Activated B cell treated with CpG ODN at 0.5 μM for 24 hours (primary cell): Measurements from ENCODE around the gene PTPRO. TPM values are rescaled to one million over a fixed set of nuclear protein-coding genes. Genes with fewer than 3 reads are reported as not detected.

Experiments
- ATAC-seq: fragments of 200-7000 bp; cut with Tn5 transposase; one replicate; pipeline ENCODE4 v1.10.0; 2021; ENCODE audit warnings: low read depth, mild to moderate bottlenecking, moderate library complexity
- CTCF ChIA-PET: fragments of 350-600 bp; sonication (Branson Sonifier 250); formaldehyde crosslinking; loops from one replicate; lab custom pipeline; 2021; ENCODE audit warnings: antibody characterized with exemption; lab: Charles Lee
- POLR2A ChIA-PET: fragments of 350-600 bp; sonication (Branson Sonifier 250); formaldehyde crosslinking; loops from one replicate; lab custom pipeline; 2021; ENCODE audit warnings: antibody characterized with exemption; lab: Charles Lee
- DNase-seq: peaks from one replicate; pipeline ENCODE4 v3.0.0; 2022
- H3K27ac Mint-ChIP-seq: one replicate; pipeline ENCODE4 v1.8.0; 2020; ENCODE audit warnings: mixed read lengths
- H3K27me3 Mint-ChIP-seq: one replicate; pipeline ENCODE4 v1.8.0; 2021; ENCODE audit warnings: mixed read lengths
- H3K36me3 Mint-ChIP-seq: one replicate; pipeline ENCODE4 v1.8.0; 2021; ENCODE audit warnings: low read depth, mixed read lengths
- H3K4me1 Mint-ChIP-seq: one replicate; pipeline ENCODE4 v1.8.0; 2021; ENCODE audit warnings: mixed read lengths
- H3K4me3 Mint-ChIP-seq: one replicate; pipeline ENCODE4 v1.8.0; 2020; ENCODE audit warnings: mild to moderate bottlenecking, mixed read lengths
- H3K9me3 Mint-ChIP-seq: one replicate; pipeline ENCODE4 v1.8.0; 2020; ENCODE audit warnings: mixed read lengths
- intact Hi-C: fragments of 100-400 bp; cut with micrococcal nuclease; formaldehyde crosslinking; loops from one replicate; pipeline ENCODE4 v1.15.1; 2024
- total RNA-seq: library from RNA; stranded (reverse); gene quantifications from 2 replicates; pipeline ENCODE4 v1.2.3, GENCODE V29; 2022
- TF ChIP-seq, protein P1 (sequence below): fragments of 200-600 bp; IDR thresholded peaks from one replicate; pipeline ENCODE4 v1.8.0; 2022; ENCODE audit warnings: antibody characterized with exemption, mild to moderate bottlenecking

The PTPRO gene
- total RNA-seq, 1 donor from 2014 or later = 23.9 TPM

GRCh38 chr12:15515010-15515409 lies 192.7 kb downstream of the PTPRO start:
- Mint-ChIP-seq H3K4me1 (no peaks in the 10 kb centered on the region), H3K9me3 (no peaks in the 10 kb centered on the region), H3K36me3 (no peaks in the 10 kb centered on the region), H3K27me3 (peaks cover 14% of the 10 kb centered on the region), H3K27ac (no peak overlapping the region), H3K4me3 (no peak overlapping the region)
- TF ChIP-seq, protein P1, sequence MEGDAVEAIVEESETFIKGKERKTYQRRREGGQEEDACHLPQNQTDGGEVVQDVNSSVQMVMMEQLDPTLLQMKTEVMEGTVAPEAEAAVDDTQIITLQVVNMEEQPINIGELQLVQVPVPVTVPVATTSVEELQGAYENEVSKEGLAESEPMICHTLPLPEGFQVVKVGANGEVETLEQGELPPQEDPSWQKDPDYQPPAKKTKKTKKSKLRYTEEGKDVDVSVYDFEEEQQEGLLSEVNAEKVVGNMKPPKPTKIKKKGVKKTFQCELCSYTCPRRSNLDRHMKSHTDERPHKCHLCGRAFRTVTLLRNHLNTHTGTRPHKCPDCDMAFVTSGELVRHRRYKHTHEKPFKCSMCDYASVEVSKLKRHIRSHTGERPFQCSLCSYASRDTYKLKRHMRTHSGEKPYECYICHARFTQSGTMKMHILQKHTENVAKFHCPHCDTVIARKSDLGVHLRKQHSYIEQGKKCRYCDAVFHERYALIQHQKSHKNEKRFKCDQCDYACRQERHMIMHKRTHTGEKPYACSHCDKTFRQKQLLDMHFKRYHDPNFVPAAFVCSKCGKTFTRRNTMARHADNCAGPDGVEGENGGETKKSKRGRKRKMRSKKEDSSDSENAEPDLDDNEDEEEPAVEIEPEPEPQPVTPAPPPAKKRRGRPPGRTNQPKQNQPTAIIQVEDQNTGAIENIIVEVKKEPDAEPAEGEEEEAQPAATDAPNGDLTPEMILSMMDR = no peak
- intact Hi-C loops = no loop called here
- CTCF ChIA-PET = interaction anchor here (1.1 kb wide), 1 partner anchor 70 kb away, joined by 3 read pairs; no protein-coding TSS in a partner anchor
- no peak for ATAC-seq
- POLR2A ChIA-PET = no interaction called here
- no peak for DNase-seq

GRCh38 chr12:15520083-15520482 lies 197.8 kb downstream of the PTPRO start:
- POLR2A ChIA-PET = no interaction called here
- Mint-ChIP-seq H3K36me3 (no peaks in the 10 kb centered on the region), H3K4me1 (no peaks in the 10 kb centered on the region), H3K27ac (no peak overlapping the region), H3K27me3 (peaks cover 15% of the 10 kb centered on the region), H3K9me3 (no peaks in the 10 kb centered on the region), H3K4me3 (no peak overlapping the region)
- DNase-seq (no peak), ATAC-seq (no peak)
- intact Hi-C loops = loop anchor here (10.0 kb wide), 3 partner anchors 525 to 885 kb away; partner anchors contain the start of gene ART4
- TF ChIP-seq, protein P1 = no peak
- CTCF ChIA-PET = interaction anchor here (0.9 to 1.1 kb wide), 2 partner anchors 65 to 244 kb away, joined by 3 to 5 read pairs; no protein-coding TSS in a partner anchor

GRCh38 chr12:15520844-15521243 lies 198.5 kb downstream of the PTPRO start:
- TF ChIP-seq, protein P1 = no peak
- ATAC-seq (no peak), DNase-seq (no peak)
- intact Hi-C loops = loop anchor here (10.0 kb wide), 3 partner anchors 526 to 886 kb away; partner anchors contain the start of gene ART4
- Mint-ChIP-seq H3K4me3 (no peak overlapping the region), H3K9me3 (no peaks in the 10 kb centered on the region), H3K4me1 (peaks cover 2% of the 10 kb centered on the region), H3K27me3 (peaks cover 15% of the 10 kb centered on the region), H3K36me3 (no peaks in the 10 kb centered on the region), H3K27ac (no peak overlapping the region)
- ChIA-PET POLR2A (no interaction called here), CTCF (interaction anchor here (0.9 to 1.4 kb wide), 3 partner anchors 63 to 244 kb away, joined by 3 to 5 read pairs (median 5); no protein-coding TSS in a partner anchor)

DNA sequence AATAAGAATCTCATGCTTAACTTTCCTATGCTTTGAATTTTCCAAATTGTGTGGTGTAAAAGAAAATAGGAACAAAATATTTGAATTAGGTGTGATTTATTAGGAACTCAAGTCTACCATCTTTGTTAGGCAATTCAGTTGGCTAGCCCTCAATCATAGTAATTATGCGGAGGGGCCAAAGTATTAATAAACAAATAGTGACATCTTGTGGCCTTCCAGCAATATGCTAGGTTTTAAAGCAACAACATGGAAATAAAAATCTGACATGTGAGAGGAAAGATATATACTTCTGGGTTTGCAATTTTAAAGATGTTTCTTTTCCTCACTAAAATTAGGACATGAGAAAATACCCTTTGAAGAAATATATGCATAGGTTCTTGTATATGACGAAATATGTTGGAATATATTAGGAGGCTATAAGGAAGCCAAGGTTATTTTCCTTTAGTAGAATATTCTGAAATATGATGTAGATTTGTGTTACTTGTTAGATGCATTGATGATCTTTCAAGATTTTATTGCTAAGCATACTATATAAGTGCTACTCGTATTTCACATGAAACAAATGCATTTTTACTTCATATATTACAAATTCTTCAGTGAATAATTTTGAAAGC lies 200.4 kb downstream of the PTPRO start:
- Mint-ChIP-seq H3K4me3 (no peak overlapping the region), H3K27ac (no peak overlapping the region), H3K27me3 (peaks cover 15% of the 10 kb centered on the region), H3K4me1 (peaks cover 12% of the 10 kb centered on the region), H3K9me3 (no peaks in the 10 kb centered on the region), H3K36me3 (no peaks in the 10 kb centered on the region)
- ATAC-seq = no peak
- ChIA-PET POLR2A (no interaction called here), CTCF (interaction anchor here (1.0 to 4.1 kb wide), 6 partner anchors 10 to 388 kb away, joined by 3 to 53 read pairs (median 8); partner anchors contain the start of gene DERA)
- intact Hi-C loops = loop anchor here (1.0 to 10.0 kb wide), 7 partner anchors 246 to 888 kb away; partner anchors contain the start of gene ART4
- no peak for DNase-seq
- TF ChIP-seq, protein P1 = no peak

DNA sequence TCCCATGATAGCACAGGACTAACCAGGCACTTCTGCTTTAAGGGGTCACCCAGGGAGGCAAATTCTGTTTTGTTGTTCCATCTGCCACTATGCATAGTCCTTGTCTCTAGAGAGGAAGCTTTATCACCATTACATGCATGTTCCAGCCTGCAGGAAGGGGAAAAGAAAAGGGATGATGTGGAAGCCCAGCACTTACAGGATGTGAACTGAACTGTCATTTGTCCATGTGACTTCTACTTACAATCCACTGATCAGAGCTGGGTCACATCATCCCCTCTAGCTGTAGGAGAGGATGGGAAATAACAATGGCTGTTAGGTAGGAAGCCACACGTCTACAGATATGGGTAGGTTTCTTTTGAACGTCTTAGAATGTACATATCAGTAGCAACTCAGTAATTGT lies 203.1 kb downstream of the PTPRO start:
- CTCF ChIA-PET = interaction anchor here (0.6 to 4.1 kb wide), 13 partner anchors 9 to 562 kb away, joined by 3 to 53 read pairs (median 3); partner anchors contain the start of gene RERG
- H3K27ac Mint-ChIP-seq = no peak overlapping the region
- H3K9me3 Mint-ChIP-seq = peaks cover 2% of the 10 kb centered on the region
- H3K27me3 Mint-ChIP-seq = peaks cover 2% of the 10 kb centered on the region
- POLR2A ChIA-PET = interaction anchor here (0.6 to 1.4 kb wide), 2 partner anchors 754 to 1244 kb away, joined by 3 to 5 read pairs; a partner anchor contains a TSS
- TF ChIP-seq, protein P1 = no peak
- intact Hi-C loops = loop anchor here (5.0 to 10.0 kb wide), 4 partner anchors 531 to 891 kb away; partner anchors contain the start of gene ART4
- peaks cover 2% of the 10 kb centered on the region for H3K36me3 Mint-ChIP-seq
- ATAC-seq (no peak), DNase-seq (no peak)
- H3K4me3 Mint-ChIP-seq = no peak overlapping the region
- peaks cover 12% of the 10 kb centered on the region for H3K4me1 Mint-ChIP-seq
